A549 (cell line): Measurements from ENCODE around the gene THRA.

Experiments used
- BHLHE40 ChIP-seq: IDR thresholded peaks from 2 replicates; pipeline ENCODE4 v1.6.1; 2012; ENCODE audit warnings: low read depth, low read length, inconsistent platforms
- NPAS2 ChIP-seq: fragments of 250-450 bp; sonication (Bioruptor Pico); IDR thresholded peaks from 2 replicates; pipeline ENCODE4 v1.8.0; 2022; ENCODE audit warnings: mild to moderate bottlenecking, moderate library complexity, borderline replicate concordance
- RFX5 ChIP-seq: fragments of 450-650 bp; IDR thresholded peaks from 2 replicates; pipeline ENCODE4 v1.7.1; 2014; ENCODE audit warnings: antibody characterized with exemption, mild to moderate bottlenecking, moderate library complexity
- TF ChIP-seq, protein P1 (sequence below): fragments of >200 bp; sonication (Bioruptor Twin); formaldehyde crosslinking; IDR thresholded peaks from 3 replicates; pipeline ENCODE4 v1.5.1; 2016

DNA sequence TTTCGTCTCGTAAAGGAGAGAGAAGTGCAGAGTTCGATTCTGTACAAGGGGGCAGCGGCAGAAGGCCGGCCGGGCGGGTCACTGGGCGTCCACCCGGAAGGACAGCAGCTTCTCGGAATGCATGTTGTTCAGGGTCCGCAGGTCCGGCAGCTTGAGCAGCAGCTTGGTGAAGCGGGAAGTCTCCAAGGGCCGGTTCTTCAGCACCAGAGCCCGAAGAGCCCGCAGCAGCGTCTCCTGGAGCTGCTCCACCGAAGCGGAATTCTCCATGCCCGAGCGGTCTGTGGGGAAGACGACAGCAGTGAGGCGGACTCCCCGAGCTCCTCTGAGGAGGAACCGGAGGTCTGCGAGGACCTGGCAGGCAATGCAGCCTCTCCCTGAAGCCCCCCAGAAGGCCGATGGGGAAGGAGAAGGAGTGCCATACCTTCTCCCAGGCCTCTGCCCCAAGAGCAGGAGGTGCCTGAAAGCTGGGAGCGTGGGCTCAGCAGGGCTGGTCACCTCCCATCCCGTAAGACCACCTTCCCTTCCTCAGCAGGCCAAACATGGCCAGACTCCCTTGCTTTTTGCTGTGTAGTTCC, 30.3 kb downstream of the THRA start:
- no peak for TF ChIP-seq BHLHE40
- TF ChIP-seq, protein P1, sequence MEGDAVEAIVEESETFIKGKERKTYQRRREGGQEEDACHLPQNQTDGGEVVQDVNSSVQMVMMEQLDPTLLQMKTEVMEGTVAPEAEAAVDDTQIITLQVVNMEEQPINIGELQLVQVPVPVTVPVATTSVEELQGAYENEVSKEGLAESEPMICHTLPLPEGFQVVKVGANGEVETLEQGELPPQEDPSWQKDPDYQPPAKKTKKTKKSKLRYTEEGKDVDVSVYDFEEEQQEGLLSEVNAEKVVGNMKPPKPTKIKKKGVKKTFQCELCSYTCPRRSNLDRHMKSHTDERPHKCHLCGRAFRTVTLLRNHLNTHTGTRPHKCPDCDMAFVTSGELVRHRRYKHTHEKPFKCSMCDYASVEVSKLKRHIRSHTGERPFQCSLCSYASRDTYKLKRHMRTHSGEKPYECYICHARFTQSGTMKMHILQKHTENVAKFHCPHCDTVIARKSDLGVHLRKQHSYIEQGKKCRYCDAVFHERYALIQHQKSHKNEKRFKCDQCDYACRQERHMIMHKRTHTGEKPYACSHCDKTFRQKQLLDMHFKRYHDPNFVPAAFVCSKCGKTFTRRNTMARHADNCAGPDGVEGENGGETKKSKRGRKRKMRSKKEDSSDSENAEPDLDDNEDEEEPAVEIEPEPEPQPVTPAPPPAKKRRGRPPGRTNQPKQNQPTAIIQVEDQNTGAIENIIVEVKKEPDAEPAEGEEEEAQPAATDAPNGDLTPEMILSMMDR: no peak
- TF ChIP-seq NPAS2 (CRISPR knock-in tag): no peak
- no peak for TF ChIP-seq RFX5
